Suprapubic skin (tissue), 4 donors: Measurements from ENCODE around the gene RHBDF1. TPM values are rescaled to one million over a fixed set of nuclear protein-coding genes. Genes with fewer than 3 reads are reported as not detected.

Experiments
- DNase-seq, 2 donors: peaks; one replicate each; pipeline ENCODE4 v3.0.0-alpha.2; 2019; ENCODE audit warnings: low spot score in 2 of 2
- H3K27ac ChIP-seq: fragments of 200-600 bp; sonication (generic); one replicate; pipeline ENCODE4 v1.5.1; 2019
- H3K27me3 ChIP-seq: fragments of 200-600 bp; sonication (generic); one replicate; pipeline ENCODE4 v1.5.1; 2019
- H3K36me3 ChIP-seq: fragments of 200-600 bp; sonication (generic); one replicate; pipeline ENCODE4 v1.5.1; 2019
- H3K4me1 ChIP-seq: fragments of 200-600 bp; sonication (generic); one replicate; pipeline ENCODE4 v1.5.1; 2019
- H3K4me3 ChIP-seq: fragments of 200-600 bp; sonication (generic); one replicate; pipeline ENCODE4 v1.5.1; 2019; ENCODE audit warnings: mild to moderate bottlenecking
- H3K9me3 ChIP-seq: fragments of 200-600 bp; sonication (generic); one replicate; pipeline ENCODE4 v1.5.1; 2019
- EP300 ChIP-seq: sonication (generic); formaldehyde crosslinking; IDR thresholded peaks from one replicate; pipeline ENCODE4 v1.6.1; 2017; ENCODE audit warnings: antibody characterized with exemption
- POLR2A ChIP-seq, 2 donors: fragments of 450-650 bp; IDR thresholded peaks; one replicate each; pipeline ENCODE4 v1.6.1; 2017; ENCODE audit warnings: antibody characterized with exemption in 2 of 2, mild to moderate bottlenecking in 2 of 2, moderate library complexity in 2 of 2
- POLR2AphosphoS5 ChIP-seq, 3 donors: sonication (generic); formaldehyde crosslinking; IDR thresholded peaks; one replicate each; pipeline ENCODE4 v1.6.1; 2017; ENCODE audit warnings: antibody characterized with exemption in 3 of 3
- WGBS: methylation state at CpG from one replicate; pipeline ENCODE4 v1.1.5; 2018; 5-methylcytosine and 5-hydroxymethylcytosine counted together
- total RNA-seq, 4 donors: library from RNA; depleted of rRNA; stranded (reverse); fragments of >200 nt; gene quantifications; one replicate each; pipeline ENCODE4 v1.1.0, GENCODE V29; 2016
- TF ChIP-seq, protein P1 (sequence below), 2 donors: fragments of 200-600 bp in 1 of 2; fragments of 450-650 bp in 1 of 2; sonication (generic) in 1 of 2; IDR thresholded peaks; one replicate each; pipeline ENCODE4 v1.5.1; 2016 to 2019; ENCODE audit warnings: antibody characterized with exemption in 2 of 2, mild to moderate bottlenecking in 1 of 2, moderate library complexity in 1 of 2

The RHBDF1 gene
- total RNA-seq, 4 donors from 2014 or later = 32.1 to 107 (median 41.2) TPM

DNA sequence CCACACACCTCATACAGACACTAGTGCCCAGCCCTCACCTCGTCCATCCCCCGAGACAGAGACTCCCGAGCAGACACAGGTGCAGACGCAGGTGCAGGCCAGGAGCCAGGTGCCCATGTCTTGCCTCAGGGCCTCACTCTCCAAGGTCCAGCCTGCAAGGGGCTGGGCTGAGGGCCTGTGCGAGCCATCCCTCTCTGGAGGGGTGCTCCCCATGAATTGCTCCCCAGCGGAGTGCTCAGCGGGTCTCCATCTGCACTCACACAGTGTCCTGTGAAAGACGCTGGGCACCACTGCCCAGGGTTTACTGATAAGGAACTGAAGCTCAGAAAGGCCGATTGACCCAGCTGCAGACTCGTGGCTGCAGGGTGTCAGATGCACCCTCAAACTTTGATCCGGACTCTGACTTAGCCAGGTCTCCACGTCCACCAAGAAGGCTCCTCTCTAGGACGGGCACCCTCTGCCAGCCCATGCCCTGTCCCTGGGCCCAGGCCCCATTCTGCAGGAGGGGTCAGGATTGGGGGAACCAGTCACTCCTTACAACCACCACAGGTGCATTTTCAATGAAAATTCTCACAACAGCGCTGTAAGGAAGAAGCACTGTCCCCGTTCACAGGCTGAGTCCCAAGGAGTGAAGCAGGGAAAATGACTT lies 36.0 kb downstream of the RHBDF1 start:
- Histone ChIP-seq H3K27me3 (no peaks in the 10 kb centered on the region), H3K4me1 (no peaks in the 10 kb centered on the region), H3K36me3 (no peaks in the 10 kb centered on the region), H3K9me3 (no peaks in the 10 kb centered on the region), H3K27ac (no peak overlapping the region), H3K4me3 (no peak overlapping the region)
- no peak for TF ChIP-seq POLR2A (IDR thresholded peaks at IDR 0.05)
- TF ChIP-seq, protein P1, sequence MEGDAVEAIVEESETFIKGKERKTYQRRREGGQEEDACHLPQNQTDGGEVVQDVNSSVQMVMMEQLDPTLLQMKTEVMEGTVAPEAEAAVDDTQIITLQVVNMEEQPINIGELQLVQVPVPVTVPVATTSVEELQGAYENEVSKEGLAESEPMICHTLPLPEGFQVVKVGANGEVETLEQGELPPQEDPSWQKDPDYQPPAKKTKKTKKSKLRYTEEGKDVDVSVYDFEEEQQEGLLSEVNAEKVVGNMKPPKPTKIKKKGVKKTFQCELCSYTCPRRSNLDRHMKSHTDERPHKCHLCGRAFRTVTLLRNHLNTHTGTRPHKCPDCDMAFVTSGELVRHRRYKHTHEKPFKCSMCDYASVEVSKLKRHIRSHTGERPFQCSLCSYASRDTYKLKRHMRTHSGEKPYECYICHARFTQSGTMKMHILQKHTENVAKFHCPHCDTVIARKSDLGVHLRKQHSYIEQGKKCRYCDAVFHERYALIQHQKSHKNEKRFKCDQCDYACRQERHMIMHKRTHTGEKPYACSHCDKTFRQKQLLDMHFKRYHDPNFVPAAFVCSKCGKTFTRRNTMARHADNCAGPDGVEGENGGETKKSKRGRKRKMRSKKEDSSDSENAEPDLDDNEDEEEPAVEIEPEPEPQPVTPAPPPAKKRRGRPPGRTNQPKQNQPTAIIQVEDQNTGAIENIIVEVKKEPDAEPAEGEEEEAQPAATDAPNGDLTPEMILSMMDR (IDR thresholded peaks at IDR 0.05) = no peak
- TF ChIP-seq EP300 = no peak
- no peak for TF ChIP-seq POLR2AphosphoS5 (IDR thresholded peaks at IDR 0.05)
- 68% methylated on average over 4 of the region's 15 CpGs for WGBS
- DNase-seq = no peak

DNA sequence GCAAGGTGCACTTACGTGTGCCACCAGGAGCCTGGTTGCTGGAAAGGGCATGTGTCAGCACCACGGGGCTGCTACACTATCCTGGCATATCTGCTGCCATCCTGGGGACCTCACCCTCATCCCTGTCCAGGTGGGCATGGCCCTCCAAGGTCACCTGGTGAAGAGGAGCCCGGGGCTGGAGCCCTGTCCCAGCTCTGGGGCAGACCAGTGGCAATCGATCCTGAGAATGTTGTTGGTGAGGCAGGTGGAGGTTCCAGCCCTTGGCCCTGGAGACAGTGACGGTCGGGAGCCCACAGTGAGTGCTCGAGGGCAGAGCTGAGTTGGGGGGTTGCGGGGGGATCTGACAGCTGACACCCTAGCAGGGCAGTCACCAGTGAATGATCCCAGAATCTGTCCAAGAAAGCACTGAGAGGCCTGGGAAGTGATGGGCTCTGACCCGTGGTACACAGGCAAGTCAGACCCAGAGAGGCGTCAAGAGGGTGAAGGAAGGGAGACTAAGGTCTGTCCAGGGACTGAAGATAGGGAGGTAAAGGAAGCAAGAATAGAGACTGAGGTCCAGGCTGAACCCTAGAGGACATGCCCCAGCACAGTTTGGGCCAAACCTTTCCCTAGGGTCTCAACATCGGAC lies 36.6 kb downstream of the RHBDF1 start:
- WGBS = 85% methylated on average over 9 of the region's 11 CpGs
- Histone ChIP-seq H3K4me1 (no peaks in the 10 kb centered on the region), H3K36me3 (no peaks in the 10 kb centered on the region)

DNA sequence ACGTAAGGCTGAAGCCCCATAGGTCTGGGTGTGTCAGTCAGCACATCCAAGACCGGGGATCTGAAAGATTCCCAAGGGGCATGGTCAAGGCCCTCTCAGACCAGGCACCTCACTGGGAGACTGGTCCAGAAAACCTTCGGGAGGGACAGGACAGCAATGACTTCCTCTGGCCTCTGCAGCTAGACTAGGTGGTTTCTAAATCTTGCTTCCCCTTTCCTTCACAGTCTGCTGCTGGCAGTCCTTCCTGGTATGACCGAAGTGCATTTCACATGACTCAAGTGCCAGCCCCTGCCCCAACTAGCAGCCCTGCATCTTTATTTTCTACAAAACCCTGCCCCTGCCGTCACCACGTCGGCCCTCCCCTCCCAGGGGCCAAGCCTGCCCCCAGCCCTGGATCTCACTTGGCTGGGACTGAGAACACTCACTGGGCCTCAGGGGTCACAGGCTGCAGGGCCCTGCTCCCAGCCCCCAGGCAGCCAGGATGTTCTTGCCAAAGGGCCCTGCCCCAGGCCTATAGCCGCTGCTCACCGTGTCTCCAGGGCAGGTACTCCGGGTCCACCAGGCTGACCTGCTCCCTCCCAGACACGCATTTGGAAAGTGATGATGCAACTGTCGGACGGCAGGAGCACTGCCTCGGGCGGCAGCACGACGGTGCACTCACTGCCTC lies 37.3 kb downstream of the RHBDF1 start:
- 79% methylated on average over 5 of the region's 17 CpGs for WGBS
- TF ChIP-seq POLR2AphosphoS5 (IDR thresholded peaks at IDR 0.05) (no peak), POLR2A (IDR thresholded peaks at IDR 0.05) (no peak), EP300 (no peak)
- TF ChIP-seq, protein P1 (IDR thresholded peaks at IDR 0.05) = no peak
- Histone ChIP-seq H3K4me1 (no peaks in the 10 kb centered on the region), H3K27me3 (no peaks in the 10 kb centered on the region), H3K36me3 (no peaks in the 10 kb centered on the region), H3K9me3 (no peaks in the 10 kb centered on the region), H3K4me3 (no peak overlapping the region), H3K27ac (no peak overlapping the region)
- no peak for DNase-seq

More for the DNA sequence above, 36.6 kb downstream of the RHBDF1 start:
- TF ChIP-seq EP300 = no peak
- TF ChIP-seq, protein P1 (IDR thresholded peaks at IDR 0.05) = no peak
- TF ChIP-seq POLR2AphosphoS5 (IDR thresholded peaks at IDR 0.05) = no peak
- TF ChIP-seq POLR2A (IDR thresholded peaks at IDR 0.05) = no peak
- no peak for DNase-seq
- Histone ChIP-seq H3K27me3 (no peaks in the 10 kb centered on the region), H3K27ac (no peak overlapping the region), H3K9me3 (no peaks in the 10 kb centered on the region), H3K4me3 (no peak overlapping the region)

DNA sequence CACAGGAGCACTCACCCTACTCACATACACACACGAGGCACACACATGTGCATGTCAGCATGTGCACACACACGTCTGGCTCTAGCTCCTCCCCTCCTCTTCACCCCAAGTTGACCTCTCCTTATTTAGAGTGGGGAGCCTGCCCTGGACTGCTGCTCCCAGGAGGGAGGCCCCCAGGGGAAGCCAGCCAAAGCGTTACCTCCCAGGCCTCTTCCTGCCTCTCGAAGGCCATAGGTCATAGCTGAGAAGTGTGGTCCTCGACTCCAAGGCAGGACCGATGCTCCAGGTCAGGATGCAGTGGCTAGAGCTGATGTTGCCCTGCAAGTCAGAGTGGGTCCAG lies 37.8 kb downstream of the RHBDF1 start:
- Histone ChIP-seq H3K4me1 (no peaks in the 10 kb centered on the region), H3K9me3 (no peaks in the 10 kb centered on the region), H3K4me3 (no peak overlapping the region), H3K27me3 (no peaks in the 10 kb centered on the region), H3K36me3 (no peaks in the 10 kb centered on the region), H3K27ac (no peak overlapping the region)
- TF ChIP-seq POLR2AphosphoS5 (IDR thresholded peaks at IDR 0.05) = no peak
- TF ChIP-seq, protein P1 (IDR thresholded peaks at IDR 0.05) = no peak
- TF ChIP-seq EP300 = no peak
- no peak for TF ChIP-seq POLR2A (IDR thresholded peaks at IDR 0.05)
- WGBS = 59% methylated on average over 2 of the region's 6 CpGs
- DNase-seq = no peak
